Measurements from ENCODE around the gene ACOX1. TPM values are rescaled to one million over a fixed set of nuclear protein-coding genes. Genes with fewer than 3 reads are reported as not detected.

Gene ACOX1
- polyA plus RNA-seq, 1 of the 3 experiments (the other 2 are of a cell fraction), result 21.5 TPM

GRCh38 chr17:75894049-75894733 is 84.8 kb downstream of the ACOX1 start:
- H3K4me3 ChIP-seq (ENCODE audit: low read depth in 2 of 2, low read length in 1 of 2), result no peak overlapping the region
- peak overlapping the region; percentile 94; the same call in 1 of the 2 replicates for H3K4me2 ChIP-seq
- no peak overlapping the region for H3K27ac ChIP-seq (ENCODE audit: low read depth in 2 of 2, low read length in 1 of 2)
- H3F3A ChIP-seq (replicated peaks; ENCODE audit: insufficient read depth), result peaks cover 27% of the 10 kb centered on the region
- peaks cover 4 to 29% of the 10 kb centered on the region in 2 experiments for H3K36me3 ChIP-seq (replicated peaks in 1 of 2; ENCODE audit: control insufficient read depth in 1 of 2, insufficient read depth in 2 of 2, low read length in 1 of 2)
- no peak overlapping the region for H2AFZ ChIP-seq (ENCODE audit: low read depth)
- no peak overlapping the region for H3K9ac ChIP-seq
- H3K9me3 ChIP-seq, result no peaks in the 10 kb centered on the region
- peaks cover 9 to 13% of the 10 kb centered on the region in 2 experiments; a peak in 3 of 4 replicates for H3K4me1 ChIP-seq (ENCODE audit: control insufficient read depth in 1 of 2, insufficient read depth in 2 of 2, low read depth in 1 of 2, low read length in 1 of 2)
- H4K20me1 ChIP-seq (ENCODE audit: insufficient read depth), result no peaks in the 10 kb centered on the region
- CTCF ChIA-PET, result interaction anchor here (0.9 to 16.0 kb wide), 7 partner anchors 10 to 112 kb away, joined by 3 to 214 read pairs (median 24); partner anchors contain the start of genes FBF1, MRPL38 and TRIM47
- DNase-seq, result no peak
- H3K79me2 ChIP-seq (ENCODE audit: insufficient read depth), result peaks cover 32% of the 10 kb centered on the region
- H3K9me2 ChIP-seq, result no peaks in the 10 kb centered on the region
- POLR2A ChIA-PET, result interaction anchor here (0.5 to 1.6 kb wide), 5 partner anchors 9 to 115 kb away, joined by 3 to 6 read pairs (median 4); partner anchors contain the start of gene TRIM47
- TF ChIP-seq, protein P1, sequence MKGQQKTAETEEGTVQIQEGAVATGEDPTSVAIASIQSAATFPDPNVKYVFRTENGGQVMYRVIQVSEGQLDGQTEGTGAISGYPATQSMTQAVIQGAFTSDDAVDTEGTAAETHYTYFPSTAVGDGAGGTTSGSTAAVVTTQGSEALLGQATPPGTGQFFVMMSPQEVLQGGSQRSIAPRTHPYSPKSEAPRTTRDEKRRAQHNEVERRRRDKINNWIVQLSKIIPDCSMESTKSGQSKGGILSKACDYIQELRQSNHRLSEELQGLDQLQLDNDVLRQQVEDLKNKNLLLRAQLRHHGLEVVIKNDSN (IDR thresholded peaks at IDR 0.05; ENCODE audit: borderline replicate concordance, low read depth), result no peak
- no peak for TF ChIP-seq RAD21 (IDR thresholded peaks at IDR 0.05; ENCODE audit: low read length)
- no peak for TF ChIP-seq MXI1 (IDR thresholded peaks at IDR 0.05; ENCODE audit: low read depth, low read length)
- TF ChIP-seq CTCF (IDR thresholded peaks at IDR 0.05), result no peak
- TF ChIP-seq, protein P2, sequence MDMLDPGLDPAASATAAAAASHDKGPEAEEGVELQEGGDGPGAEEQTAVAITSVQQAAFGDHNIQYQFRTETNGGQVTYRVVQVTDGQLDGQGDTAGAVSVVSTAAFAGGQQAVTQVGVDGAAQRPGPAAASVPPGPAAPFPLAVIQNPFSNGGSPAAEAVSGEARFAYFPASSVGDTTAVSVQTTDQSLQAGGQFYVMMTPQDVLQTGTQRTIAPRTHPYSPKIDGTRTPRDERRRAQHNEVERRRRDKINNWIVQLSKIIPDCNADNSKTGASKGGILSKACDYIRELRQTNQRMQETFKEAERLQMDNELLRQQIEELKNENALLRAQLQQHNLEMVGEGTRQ (IDR thresholded peaks at IDR 0.05; ENCODE audit: borderline replicate concordance, low read depth, low read length), result no peak
- no peak for TF ChIP-seq FOSL2 (IDR thresholded peaks at IDR 0.05; ENCODE audit: borderline replicate concordance, low read depth)
- TF ChIP-seq POLR2AphosphoS5 (IDR thresholded peaks at IDR 0.05; ENCODE audit: low read depth, low read length), result no peak
- TF ChIP-seq GABPA (IDR thresholded peaks at IDR 0.05; ENCODE audit: low read depth), result no peak
- TF ChIP-seq MEF2A (IDR thresholded peaks at IDR 0.05; ENCODE audit: borderline replicate concordance, low read depth), result no peak
- WGBS (ENCODE audit: low lambda C conversion rate), result 94% methylated on average over 22 of the region's 22 CpGs
- no peaks in the 10 kb centered on the region for H3K27me3 ChIP-seq (ENCODE audit: insufficient read depth)

DNA sequence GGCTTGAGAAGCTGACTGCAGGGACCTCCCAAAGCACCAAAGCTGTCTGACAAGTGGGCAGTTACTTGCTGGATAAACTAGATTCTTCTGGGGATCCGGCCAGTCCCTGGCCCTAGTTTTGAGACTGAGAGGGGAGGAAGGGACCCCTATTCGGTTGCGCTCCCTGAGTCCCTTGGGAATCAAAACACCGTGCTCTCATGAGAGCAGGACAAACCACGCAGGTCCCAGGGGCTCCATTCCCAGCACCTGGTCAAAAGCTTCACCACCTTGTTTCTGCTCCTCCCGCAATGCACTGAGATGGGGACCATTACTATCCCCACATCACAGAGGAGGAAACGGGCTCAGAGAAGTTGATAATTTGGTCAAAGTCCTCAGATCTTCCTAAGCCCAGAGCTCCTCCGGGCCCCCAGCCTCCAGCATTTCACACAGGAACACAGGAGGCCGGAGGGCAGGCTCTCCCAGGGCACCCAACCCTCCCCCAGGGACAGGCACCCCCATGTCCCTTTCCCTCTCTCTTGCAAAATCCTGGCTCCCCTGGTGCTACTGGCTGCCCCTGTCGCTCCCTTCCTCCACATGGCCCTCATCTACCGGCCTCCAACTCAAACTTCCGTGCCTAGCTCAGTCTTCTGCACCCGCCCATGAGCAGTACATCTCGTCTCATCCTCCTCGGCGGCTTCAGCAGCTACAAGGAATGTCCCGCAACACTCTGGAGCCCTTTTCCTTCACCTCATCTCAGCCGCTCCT is 85.5 kb downstream of the ACOX1 start:
- Histone ChIP-seq H3K27ac (ENCODE audit: low read depth in 2 of 2, low read length in 1 of 2) (no peak overlapping the region), H3K27me3 (ENCODE audit: insufficient read depth) (no peaks in the 10 kb centered on the region), H3K4me2 (no peak overlapping the region), H3K79me2 (ENCODE audit: insufficient read depth) (peaks cover 32% of the 10 kb centered on the region), H3K4me1 (ENCODE audit: control insufficient read depth in 1 of 2, insufficient read depth in 2 of 2, low read depth in 1 of 2, low read length in 1 of 2) (peaks cover 9 to 13% of the 10 kb centered on the region in 2 experiments; a peak in 3 of 4 replicates), H3K36me3 (replicated peaks in 1 of 2; ENCODE audit: control insufficient read depth in 1 of 2, insufficient read depth in 2 of 2, low read length in 1 of 2) (peaks cover 0 to 22% of the 10 kb centered on the region in 2 experiments), H3K9me3 (no peaks in the 10 kb centered on the region), H2AFZ (ENCODE audit: low read depth) (no peak overlapping the region), H3K9ac (no peak overlapping the region), H3F3A (replicated peaks; ENCODE audit: insufficient read depth) (peaks cover 33% of the 10 kb centered on the region), H3K4me3 (ENCODE audit: low read depth in 2 of 2, low read length in 1 of 2) (no peak overlapping the region), H4K20me1 (ENCODE audit: insufficient read depth) (no peaks in the 10 kb centered on the region), H3K9me2 (no peaks in the 10 kb centered on the region)
- ChIA-PET CTCF (interaction anchor here (0.9 to 16.0 kb wide), 5 partner anchors 11 to 112 kb away, joined by 3 to 214 read pairs (median 24); partner anchors contain the start of genes MRPL38 and TRIM47), POLR2A (interaction anchor here (1.0 to 1.5 kb wide), 3 partner anchors 14 to 115 kb away, joined by 3 to 4 read pairs (median 4); no protein-coding TSS in a partner anchor)
- DNase-seq, result no peak
- WGBS (ENCODE audit: low lambda C conversion rate), result 95% methylated on average over 17 of the region's 18 CpGs
- TF ChIP-seq RXRA (IDR thresholded peaks at IDR 0.05; ENCODE audit: borderline replicate concordance, low read depth), result no peak
- no peak for TF ChIP-seq TEAD4 (IDR thresholded peaks at IDR 0.05; ENCODE audit: borderline replicate concordance, insufficient read depth)
- TF ChIP-seq IRF3 (IDR thresholded peaks at IDR 0.05; ENCODE audit: low read depth, low read length), result no peak
- no peak for TF ChIP-seq RAD21 (IDR thresholded peaks at IDR 0.05; ENCODE audit: low read length)
- TF ChIP-seq, protein P2 (IDR thresholded peaks at IDR 0.05; ENCODE audit: borderline replicate concordance, low read depth, low read length), result no peak
- TF ChIP-seq NRF1 (IDR thresholded peaks at IDR 0.05; ENCODE audit: low read depth, low read length), result no peak
- TF ChIP-seq EP300 (IDR thresholded peaks at IDR 0.05; ENCODE audit: borderline replicate concordance in 1 of 2, low read depth in 1 of 2, low read length in 1 of 2), result no peak
- TF ChIP-seq EZH2phosphoT487 (IDR thresholded peaks at IDR 0.05; ENCODE audit: borderline replicate concordance, low read depth), result no peak
- TF ChIP-seq JUND (IDR thresholded peaks at IDR 0.05), result no peak
- TF ChIP-seq YY1 (IDR thresholded peaks at IDR 0.05; ENCODE audit: low read depth), result no peak
- TF ChIP-seq NFIC (IDR thresholded peaks at IDR 0.05; ENCODE audit: borderline replicate concordance), result no peak
- no peak for TF ChIP-seq MEF2A (IDR thresholded peaks at IDR 0.05; ENCODE audit: borderline replicate concordance, low read depth)

All from SK-N-SH (cell line).